DND-41 (cell line): ENCODE results near the gene RBMX.

Experiments
- ATAC-seq: fragments of 200-7000 bp; cut with Tn5 transposase; 3 replicates; pipeline ENCODE4 v1.9.1; 2021; ENCODE audit warnings: low read depth; ENCODE audit not compliant: insufficient read depth
- DNase-seq: peaks from one replicate; pipeline ENCODE4 v3.0.0-alpha.2; 2020
- H2AFZ ChIP-seq: 2 replicates; pipeline ENCODE4 v1.6.0; 2012; ENCODE audit warnings: low read depth, low read length
- H3K27ac ChIP-seq: 2 replicates; pipeline ENCODE4 v1.5.1; 2012; ENCODE audit warnings: low read length, inconsistent platforms
- H3K27me3 ChIP-seq: fragments of 200-600 bp; sonication (generic); 2 replicates; pipeline ENCODE4 v1.6.0; 2012; ENCODE audit warnings: low read length, mild to moderate bottlenecking, inconsistent platforms; ENCODE audit not compliant: insufficient read depth, poor library complexity
- H3K36me3 ChIP-seq: 2 replicates; pipeline ENCODE4 v1.5.1; 2012; ENCODE audit warnings: low read length, inconsistent platforms; ENCODE audit not compliant: insufficient read depth
- H3K4me1 ChIP-seq: 2 replicates; pipeline ENCODE4 v1.5.1; 2012; ENCODE audit warnings: mild to moderate bottlenecking, low read length; ENCODE audit not compliant: insufficient read depth
- H3K4me2 ChIP-seq: 2 replicates; pipeline ENCODE4 v1.6.0; 2012; ENCODE audit warnings: mild to moderate bottlenecking, moderate library complexity, low read length, inconsistent platforms; ENCODE audit not compliant: insufficient read depth
- H3K4me3 ChIP-seq, 2 experiments: fragments of 200-600 bp in 1 of 2; shearing (Covaris generic) in 1 of 2; 2 replicates each; pipeline ENCODE4 v1.5.1; 2012 to 2016; ENCODE audit warnings: inconsistent platforms in 2 of 2, low read length in 2 of 2, mild to moderate bottlenecking in 2 of 2, low read depth in 1 of 2, moderate library complexity in 1 of 2
- H3K79me2 ChIP-seq: 2 replicates; pipeline ENCODE4 v1.6.0; 2012; ENCODE audit warnings: low read length, inconsistent platforms; ENCODE audit not compliant: insufficient read depth
- H3K9ac ChIP-seq: 2 replicates; pipeline ENCODE4 v1.6.0; 2012; ENCODE audit warnings: low read depth, mild to moderate bottlenecking, inconsistent platforms, low read length, moderate library complexity
- H3K9me3 ChIP-seq: 2 replicates; pipeline ENCODE4 v1.5.1; 2012; ENCODE audit warnings: low read length, moderate library complexity, mild to moderate bottlenecking, inconsistent platforms; ENCODE audit not compliant: insufficient read depth, severe bottlenecking
- H4K20me1 ChIP-seq: 2 replicates; pipeline ENCODE4 v1.6.0; 2012; ENCODE audit warnings: low read length; ENCODE audit not compliant: insufficient read depth
- CTCF ChIP-seq: IDR thresholded peaks from 2 replicates; pipeline ENCODE4 v1.5.1; 2012; ENCODE audit warnings: borderline replicate concordance, low read length, moderate library complexity, mild to moderate bottlenecking; ENCODE audit not compliant: poor library complexity, severe bottlenecking; ENCODE audit errors: extremely low read depth
- EZH2 ChIP-seq: IDR thresholded peaks from 3 replicates; pipeline ENCODE4 v1.6.1; 2012; ENCODE audit warnings: borderline replicate concordance, low read depth, mild to moderate bottlenecking, moderate library complexity, low read length, inconsistent platforms; ENCODE audit not compliant: severe bottlenecking

RBMX gene

GRCh38 chrX:136870064-136870463 is 10.5 kb downstream of the RBMX start:
- Histone ChIP-seq H3K4me2 (no peak overlapping the region), H4K20me1 (peaks cover 27% of the 10 kb centered on the region; the same call in 1 of the 2 replicates), H3K27ac (no peak overlapping the region), H3K79me2 (peaks cover 49% of the 10 kb centered on the region), H3K27me3 (no peaks in the 10 kb centered on the region), H3K4me3 (no peak overlapping the region), H3K9ac (no peak overlapping the region), H3K4me1 (peaks cover 23% of the 10 kb centered on the region), H2AFZ (no peak overlapping the region), H3K36me3 (peaks cover 86% of the 10 kb centered on the region), H3K9me3 (no peaks in the 10 kb centered on the region)
- TF ChIP-seq CTCF (no peak), EZH2 (no peak)
- DNase-seq (no peak), ATAC-seq (no peak)

GRCh38 chrX:136868283-136869055 is 12.1 kb downstream of the RBMX start:
- Histone ChIP-seq H3K9ac (no peak overlapping the region), H4K20me1 (peaks cover 23% of the 10 kb centered on the region; the same call in 1 of the 2 replicates), H3K4me1 (peaks cover 14% of the 10 kb centered on the region; the same call in 1 of the 2 replicates), H3K4me2 (no peak overlapping the region), H3K4me3 (no peak overlapping the region), H3K27ac (no peak overlapping the region), H2AFZ (no peak overlapping the region), H3K9me3 (no peaks in the 10 kb centered on the region), H3K27me3 (no peaks in the 10 kb centered on the region), H3K36me3 (peaks cover 78% of the 10 kb centered on the region), H3K79me2 (peaks cover 38% of the 10 kb centered on the region; the same call in 1 of the 2 replicates)
- 0 out of 3 replicates have a peak, but pooled peaks have one; percentile 1 for ATAC-seq
- no peak for DNase-seq
- TF ChIP-seq CTCF (no peak), EZH2 (no peak)

GRCh38 chrX:136867518-136867917 is 13.0 kb downstream of the RBMX start:
- peaks cover 12% of the 10 kb centered on the region; the same call in 1 of the 2 replicates for H3K4me1 ChIP-seq
- no peak overlapping the region for H3K9ac ChIP-seq
- H3K9me3 ChIP-seq: no peaks in the 10 kb centered on the region
- no peaks in the 10 kb centered on the region for H3K27me3 ChIP-seq
- no peak overlapping the region for H2AFZ ChIP-seq
- peaks cover 31% of the 10 kb centered on the region; the same call in 1 of the 2 replicates for H3K79me2 ChIP-seq
- peaks cover 22% of the 10 kb centered on the region; the same call in 1 of the 2 replicates for H4K20me1 ChIP-seq
- no peak overlapping the region for H3K4me3 ChIP-seq
- no peak overlapping the region for H3K4me2 ChIP-seq
- H3K36me3 ChIP-seq: peaks cover 70% of the 10 kb centered on the region
- no peak overlapping the region for H3K27ac ChIP-seq
- DNase-seq (no peak), ATAC-seq (no peak)
- no peak for TF ChIP-seq CTCF
- TF ChIP-seq EZH2: no peak
